Umbilical cord (tissue), 2 donors: ENCODE data around the gene POLR1A. TPM values are rescaled to one million over a fixed set of nuclear protein-coding genes. Genes with fewer than 3 reads are reported as not detected.

Experiments
- DNase-seq: peaks from one replicate; pipeline ENCODE4 v3.0.0-alpha.2; 2015; ENCODE audit warnings: low spot score
- total RNA-seq: library from RNA; depleted of rRNA; stranded (reverse); fragments of >200 nt; gene quantifications from one replicate; pipeline ENCODE4 v1.2.3, GENCODE V29; 2014; ENCODE audit warnings: low replicate concordance; ENCODE audit not compliant: insufficient read depth

POLR1A gene
- total RNA-seq, 1 donor from 2014 or later: 7.0 TPM

DNA sequence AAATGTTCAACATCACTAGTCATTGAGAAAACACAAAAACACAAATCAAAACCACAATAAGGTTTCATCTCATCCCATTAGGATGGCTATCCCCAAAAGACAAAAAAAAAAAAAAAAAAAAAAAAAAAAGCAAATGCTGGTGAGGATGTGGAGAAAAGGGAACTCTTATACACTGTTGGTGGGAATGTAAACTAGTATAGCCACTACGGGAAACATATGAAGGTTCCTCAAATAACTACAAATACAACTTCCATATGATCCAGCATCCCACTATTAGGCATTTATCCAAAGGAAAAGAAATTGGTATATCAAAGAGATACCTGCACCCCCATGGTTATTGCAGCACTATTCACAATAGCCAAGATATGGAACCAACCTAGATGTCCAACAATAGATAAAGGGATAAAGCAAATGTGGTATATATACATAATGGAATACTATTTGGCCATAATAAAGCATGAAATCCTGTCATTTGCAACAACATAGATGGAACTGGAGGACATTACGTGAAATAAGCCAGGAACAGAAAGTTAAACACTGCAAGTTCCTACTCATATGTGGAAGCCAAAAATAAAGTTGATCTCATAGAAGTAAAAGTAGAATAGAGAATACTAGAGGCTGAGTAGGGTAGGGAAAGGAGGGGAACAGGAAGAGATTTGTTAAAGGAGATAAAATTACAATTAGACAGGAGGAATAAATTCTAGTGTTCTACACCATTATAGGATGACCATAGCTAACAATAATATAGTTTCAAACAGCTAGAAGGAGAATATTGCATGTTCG is 8.4 kb downstream of the POLR1A start:
- no peak for DNase-seq

GRCh38 chr2:86094229-86094628 is 11.5 kb downstream of the POLR1A start:
- DNase-seq: no peak

DNA sequence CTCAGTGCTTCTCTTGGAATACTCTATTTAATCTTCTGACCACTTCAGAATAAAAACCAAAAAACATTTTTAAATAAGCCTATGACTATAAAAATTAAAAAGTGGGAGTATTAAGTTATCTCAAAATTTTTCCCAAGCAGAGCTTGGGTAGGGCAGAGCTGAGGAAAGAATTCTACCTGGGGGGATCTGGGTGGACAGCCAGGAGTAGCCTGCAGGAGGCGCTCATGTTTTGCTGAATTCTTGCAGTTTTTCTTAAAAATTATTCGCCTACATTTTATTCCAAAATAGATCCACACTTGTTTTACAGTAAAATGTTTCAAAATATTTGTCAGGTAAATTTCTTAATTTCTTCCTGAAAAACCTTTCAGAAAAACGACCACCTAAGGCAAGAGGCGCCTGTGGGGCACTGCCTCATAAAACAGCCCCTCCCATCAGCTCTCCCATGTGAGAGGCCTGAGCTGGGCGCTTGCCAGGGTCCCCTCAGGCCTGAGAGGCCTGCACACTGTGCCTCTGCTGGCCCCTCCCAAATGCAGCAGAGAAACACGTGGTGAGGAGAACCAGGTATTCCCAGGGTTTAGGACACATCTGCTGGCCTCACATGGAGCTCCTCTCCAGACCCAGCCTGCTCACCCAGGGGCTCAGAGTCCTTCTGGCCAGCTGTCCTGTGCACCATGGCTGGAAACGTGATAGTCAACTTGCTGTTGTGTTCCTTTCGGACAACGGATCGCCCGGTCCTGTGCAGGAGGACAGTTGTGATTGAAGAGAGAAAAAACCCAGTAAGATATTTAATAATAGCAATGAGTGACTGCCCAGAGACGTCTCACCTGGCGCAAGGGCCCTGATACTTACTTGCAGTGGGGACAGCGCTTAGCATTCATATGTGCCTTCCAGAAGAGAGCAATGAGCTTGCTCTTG is 17.5 kb downstream of the POLR1A start:
- DNase-seq: no peak

DNA sequence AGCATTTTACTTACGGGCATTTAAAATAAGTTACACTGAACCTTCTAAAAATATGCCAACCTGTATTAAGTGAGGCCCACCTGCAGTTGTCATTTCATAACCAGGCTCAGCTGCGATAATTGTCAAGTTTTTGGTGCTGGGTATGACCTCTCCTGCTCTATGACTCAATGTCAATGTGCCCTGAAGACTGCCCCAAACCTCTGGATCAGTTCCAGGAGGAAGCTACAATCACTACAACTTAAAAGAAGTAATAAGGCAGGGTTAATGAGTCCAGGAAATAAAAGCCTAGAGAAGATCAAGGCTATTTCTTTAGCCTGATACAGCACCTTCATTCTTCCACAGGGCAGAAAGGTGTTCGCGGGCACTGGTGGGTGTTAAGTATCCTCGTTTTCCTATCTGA is 22.9 kb downstream of the POLR1A start:
- DNase-seq: no peak

- no peak for DNase-seq
Observed at GRCh38 chr2:86081724-86082123, 24.0 kb downstream of the POLR1A start.

DNA sequence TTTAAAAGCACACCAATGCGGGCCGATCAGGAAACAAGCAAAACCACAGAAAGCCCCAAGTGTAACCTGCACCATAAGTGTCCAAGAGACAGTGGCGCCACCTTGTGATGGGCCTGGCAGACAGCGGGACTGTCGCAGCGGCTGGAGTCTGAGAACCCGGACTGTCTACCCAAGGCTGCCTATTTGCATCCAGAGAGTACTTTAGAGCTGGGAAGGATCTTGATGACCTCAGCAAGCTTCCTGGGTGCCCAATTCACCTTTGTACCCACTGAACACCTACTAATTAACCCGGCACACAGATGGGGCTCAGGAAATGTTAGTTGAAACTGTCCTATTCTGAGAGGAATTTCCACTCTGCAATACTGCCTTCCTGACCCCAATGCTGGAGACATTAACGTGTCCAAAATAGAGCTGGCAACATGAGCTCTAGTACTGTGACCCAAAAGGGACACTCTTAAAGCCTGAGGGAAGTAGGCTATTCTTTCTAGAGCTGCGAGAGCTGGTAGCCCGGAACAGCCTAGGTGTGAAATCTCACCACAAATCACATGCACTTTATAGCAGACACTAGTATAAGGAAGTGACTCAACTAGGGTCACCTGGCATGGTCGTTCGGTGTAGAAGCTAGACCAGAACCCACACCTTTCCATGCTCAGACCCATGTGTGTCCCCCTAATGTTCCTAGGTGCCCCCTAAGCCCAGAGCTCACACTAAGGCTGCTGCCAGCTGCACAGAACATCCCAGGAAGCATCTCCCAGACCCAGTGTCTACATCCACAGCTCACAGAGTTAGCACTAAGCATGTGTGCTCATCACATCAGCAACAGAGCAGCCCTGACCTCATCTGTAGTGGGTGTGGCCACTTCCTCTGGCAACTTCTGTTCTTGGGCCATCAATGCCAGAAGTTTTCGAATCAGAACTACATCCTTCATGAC is 25.4 kb downstream of the POLR1A start:
- DNase-seq: peak; percentile 52

- DNase-seq: peak; percentile 42
Observed at GRCh38 chr2:86078774-86079545, 26.7 kb downstream of the POLR1A start.

DNA sequence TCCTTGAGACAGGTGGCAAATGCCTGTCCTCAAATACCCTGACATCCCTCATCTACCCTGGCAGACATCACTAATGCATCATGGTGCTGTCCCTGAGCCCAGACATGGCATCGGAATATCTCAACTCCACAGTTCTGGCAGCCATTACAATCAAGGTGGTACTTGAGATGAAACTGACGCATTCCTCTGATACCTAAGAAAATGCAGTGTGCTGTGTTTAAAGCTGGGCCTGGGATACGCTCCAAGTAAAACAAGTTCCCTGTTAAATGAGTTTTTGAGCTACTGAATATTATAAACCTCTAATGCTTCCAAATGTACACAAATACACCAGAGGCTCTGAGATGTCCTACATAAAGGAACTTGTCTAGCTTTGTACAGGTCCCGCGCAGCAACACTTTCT is 29.8 kb downstream of the POLR1A start:
- DNase-seq: no peak

GRCh38 chr2:86074811-86075210 is 30.9 kb downstream of the POLR1A start:
- no peak for DNase-seq

DNA sequence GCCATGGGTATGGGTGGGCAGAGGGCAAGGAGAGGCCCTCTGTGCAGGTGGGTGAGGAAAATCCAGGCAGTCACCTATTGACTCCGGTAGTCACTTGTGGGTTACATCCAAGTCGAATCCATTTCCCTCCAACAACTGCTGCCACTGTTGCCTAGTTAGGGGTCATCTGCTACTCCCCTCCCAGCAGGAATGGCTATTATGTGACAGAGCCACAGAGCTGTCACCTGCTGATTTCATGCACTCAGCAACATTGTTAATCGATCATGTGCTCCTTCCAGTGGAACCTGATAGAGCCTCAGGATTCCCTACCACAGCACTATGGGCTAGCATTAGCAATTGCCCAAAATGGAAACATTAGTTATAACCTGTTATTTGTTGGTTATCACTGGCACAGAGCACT is 31.4 kb downstream of the POLR1A start:
- DNase-seq: no peak

DNA sequence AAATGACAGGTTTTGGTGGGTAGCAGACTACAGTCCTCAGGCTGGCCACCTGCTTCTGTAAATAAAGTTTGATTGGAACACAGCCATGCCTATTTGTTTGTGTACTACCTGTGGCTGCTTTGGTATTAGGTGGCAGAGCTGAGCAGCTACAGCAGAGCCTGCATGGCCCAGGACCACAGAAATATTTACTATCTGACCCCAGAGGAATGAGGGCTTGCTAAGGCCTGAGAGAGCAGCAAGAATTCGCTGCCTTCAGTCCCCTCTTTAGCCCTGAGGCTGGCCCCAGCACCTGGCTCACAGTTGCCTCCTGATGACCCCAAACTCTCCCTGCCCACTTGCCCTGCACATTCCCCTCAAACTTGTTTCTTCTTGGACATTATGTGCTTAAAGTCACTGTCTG is 32.5 kb downstream of the POLR1A start:
- DNase-seq: no peak

DNA sequence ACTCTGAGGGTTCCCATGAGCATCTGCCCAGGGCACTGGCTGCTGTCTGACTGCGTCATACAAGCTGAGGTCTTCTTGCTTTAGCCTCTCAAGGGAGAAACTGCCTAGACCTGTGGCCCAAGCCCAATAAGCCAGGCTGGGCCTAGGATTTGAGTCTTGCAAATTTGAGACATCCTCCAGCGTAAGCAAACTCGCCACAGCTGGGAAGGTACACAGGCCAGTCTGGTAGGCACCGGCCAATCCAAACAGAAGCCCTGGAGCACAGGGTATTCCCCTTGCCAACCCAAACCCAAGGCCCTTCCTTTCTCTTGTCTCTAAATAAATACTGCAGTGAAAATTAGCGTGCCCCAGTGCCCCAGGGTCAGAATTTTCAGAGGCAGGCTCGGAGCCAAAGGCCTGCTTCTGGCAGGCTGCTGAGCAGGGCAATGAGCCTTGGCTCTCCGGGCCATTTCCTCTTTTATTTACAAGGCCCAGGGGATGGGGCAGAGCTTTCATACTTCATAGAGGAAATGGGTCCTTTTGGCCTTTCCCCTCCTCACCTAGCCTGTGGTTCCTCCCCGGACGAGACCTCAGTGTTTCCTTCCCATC is 33.3 kb downstream of the POLR1A start:
- DNase-seq: peak; percentile 38

- DNase-seq: no peak
Observed at GRCh38 chr2:86070868-86071267, 34.8 kb downstream of the POLR1A start.

DNA sequence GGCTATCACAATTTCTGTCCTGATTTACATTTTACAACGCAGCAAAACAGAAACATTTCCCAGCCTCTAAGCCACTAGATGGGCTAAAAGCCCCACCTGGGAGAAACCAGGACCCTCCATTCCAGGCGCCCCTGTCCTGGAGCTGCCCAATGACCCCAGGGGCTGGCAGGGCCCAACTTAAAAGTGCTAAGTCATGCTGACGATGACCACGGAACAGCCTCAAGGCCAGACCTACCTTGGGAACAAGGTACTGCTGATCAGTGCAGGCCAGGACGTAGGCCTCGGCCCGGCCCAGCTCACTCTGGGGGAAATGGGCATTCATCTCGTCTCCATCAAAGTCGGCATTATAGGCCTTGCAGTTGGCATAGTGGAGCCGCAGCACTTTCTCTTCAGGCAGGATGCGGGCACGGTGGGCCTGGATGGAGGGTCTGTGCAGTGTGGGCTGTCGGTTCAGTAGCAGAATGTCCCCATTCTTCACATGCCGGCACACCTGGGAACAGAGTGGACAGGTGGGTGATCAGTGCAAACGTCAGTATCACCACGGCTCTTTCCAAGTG is 35.8 kb downstream of the POLR1A start:
- no peak for DNase-seq

DNA sequence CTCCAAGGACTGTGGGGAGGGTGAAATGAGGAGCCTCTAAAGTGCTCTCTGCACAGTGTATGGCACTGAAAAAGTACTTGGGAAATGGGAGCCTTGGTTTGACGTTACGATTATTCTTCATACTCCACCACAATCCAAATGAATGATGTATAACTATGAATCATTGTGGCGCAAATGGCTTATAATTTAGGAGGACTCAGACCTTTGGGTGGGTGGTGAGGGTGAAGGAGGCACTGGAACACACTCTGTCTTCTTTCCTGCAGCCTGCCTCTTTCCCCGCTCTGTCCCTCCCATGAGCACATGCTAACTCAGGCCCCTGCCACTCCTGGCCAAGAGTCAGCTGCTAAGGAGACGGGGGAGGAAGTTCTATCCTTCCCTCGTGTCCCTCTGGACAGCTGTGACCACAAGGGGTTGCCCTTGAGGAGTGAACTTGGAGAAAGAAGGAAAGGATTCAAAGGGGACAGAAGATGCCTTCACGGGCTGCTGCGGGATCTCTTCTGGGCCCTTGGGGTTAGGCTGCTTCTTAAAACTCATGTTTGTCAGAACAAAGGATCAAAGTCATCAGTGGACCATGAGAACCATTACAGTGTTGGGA is 36.5 kb downstream of the POLR1A start:
- no peak for DNase-seq

- no peak for DNase-seq
Observed at GRCh38 chr2:86068648-86069047, 37.0 kb downstream of the POLR1A start.

DNA sequence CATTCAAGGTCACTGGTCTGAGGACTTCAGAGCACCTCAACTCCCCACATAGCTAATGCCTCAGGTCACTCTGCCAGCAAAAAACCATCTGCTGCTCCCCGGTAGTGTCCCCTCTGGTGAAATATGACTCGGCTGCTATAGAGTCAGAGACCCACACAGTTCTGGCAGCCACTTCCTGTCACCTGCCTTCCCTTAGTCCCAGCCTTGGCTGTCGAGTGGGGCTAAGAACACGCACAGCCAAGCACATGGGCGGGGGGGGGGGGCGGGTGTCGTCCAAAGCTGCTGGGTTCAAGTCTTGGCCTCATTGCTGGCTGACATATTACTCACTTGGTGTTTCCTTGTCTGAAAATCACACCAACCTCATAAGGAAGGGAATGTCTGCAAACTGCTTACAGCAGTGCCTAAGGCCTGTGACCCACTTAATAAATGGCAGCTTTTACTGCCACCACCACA is 37.5 kb downstream of the POLR1A start:
- DNase-seq: no peak

- no peak for DNase-seq
Observed at GRCh38 chr2:86066915-86067314, 38.8 kb downstream of the POLR1A start.

- DNase-seq: peak; percentile 71
Observed at GRCh38 chr2:86066007-86066578, 39.6 kb downstream of the POLR1A start.
